H1 (cell line): Measurements from ENCODE around the gene PRPF6. TPM values are rescaled to one million over a fixed set of nuclear protein-coding genes. Genes with fewer than 3 reads are reported as not detected.

ENCODE experiments used
- NRF1 ChIP-seq: IDR thresholded peaks from 2 replicates; pipeline ENCODE4 v1.6.1; 2011; ENCODE audit warnings: mild to moderate bottlenecking, low read depth, low read length, improper control_type of control experiment
- polyA plus RNA-seq, 7 experiments: library from polyadenylated mRNA; depleted of rRNA in 3 of 7; stranded (reverse) in 5 of 7; unstranded in 2 of 7; fragments of >200 nt in 5 of 7; fragments of 200-250 nt in 2 of 7; gene quantifications; 1 replicate in 5 of 7; 2 replicates in 1 of 7; 4 replicates in 1 of 7; pipeline versions ENCODE4 v1.2.1 to v1.2.3, GENCODE V29; 2011 to 2013; ENCODE audit warnings: missing spikeins in 2 of 7, mixed read lengths in 2 of 7
- total RNA-seq: library from RNA; stranded (reverse); fragmentation: NEBNext Ultra II Directional; extraction: Animal tissue kit (Norgen Biotek cat#: 25700); gene quantifications from 2 replicates; pipeline ENCODE4 v1.2.1, GENCODE V29; 2021

PRPF6 gene
- total and polyA plus RNA-seq, 2 of the 8 experiments (the other 6 are each of a cell fraction or from before 2014, with no cell fraction given): 27.9 to 76.9 TPM

DNA sequence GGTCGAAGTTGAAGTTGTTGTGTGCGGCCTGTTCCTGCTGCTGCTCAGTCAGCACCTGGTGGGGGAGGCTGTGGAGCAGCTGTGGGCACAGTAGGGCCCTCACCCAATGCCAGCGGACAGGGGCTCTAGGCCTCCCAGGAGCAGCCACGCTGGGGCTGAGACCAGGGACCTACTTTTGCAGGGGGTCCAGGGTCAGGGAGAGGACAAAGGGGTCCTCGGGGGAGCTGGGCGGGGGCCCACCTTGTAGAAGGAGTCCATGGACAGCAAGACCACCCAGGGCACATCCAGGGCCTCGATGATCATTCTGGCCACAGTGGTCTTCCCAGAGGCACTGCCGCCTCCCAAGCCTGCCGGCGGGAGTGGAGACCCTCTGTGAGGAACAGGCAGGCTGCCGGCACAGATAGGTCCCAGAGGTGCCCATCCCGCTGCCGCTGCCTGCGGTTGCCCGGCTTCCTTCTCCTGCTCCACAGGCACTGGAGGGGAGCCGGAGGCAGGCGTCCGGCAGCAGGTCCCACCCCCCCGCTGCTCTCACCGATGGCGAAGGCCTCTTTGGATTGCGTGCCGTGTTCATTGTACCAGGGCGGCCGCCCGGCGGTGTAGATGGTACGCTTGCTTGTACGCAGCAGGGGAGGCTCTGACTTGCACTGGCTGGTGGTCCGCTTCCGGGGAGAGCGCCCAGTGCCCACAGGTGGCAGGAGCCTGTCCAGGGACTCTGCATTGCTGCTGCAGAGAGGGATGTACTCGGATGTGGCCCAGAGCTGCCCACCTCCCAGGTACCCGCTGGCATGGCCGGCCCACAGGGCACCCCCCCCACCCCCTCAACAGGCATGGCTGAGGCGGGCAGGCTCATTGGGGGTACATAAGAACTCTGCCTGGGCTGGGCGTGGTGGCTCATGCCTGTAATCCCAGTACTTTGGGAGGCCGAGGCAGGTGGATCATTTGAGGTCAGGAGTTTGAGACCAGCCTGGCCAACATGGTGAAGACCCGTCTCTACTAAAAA, 34.7 kb upstream of the PRPF6 start (continued):
- no peak for TF ChIP-seq NRF1
- TF ChIP-seq, all 59 proteins: peak for 0
